ENCODE results near the gene NR3C2.
"Not testable (repeated sequence)": the region's sequence is repeated elsewhere in the genome, so short reads cannot be mapped to it uniquely, and the experiment has no call there.

Gene NR3C2

DNA sequence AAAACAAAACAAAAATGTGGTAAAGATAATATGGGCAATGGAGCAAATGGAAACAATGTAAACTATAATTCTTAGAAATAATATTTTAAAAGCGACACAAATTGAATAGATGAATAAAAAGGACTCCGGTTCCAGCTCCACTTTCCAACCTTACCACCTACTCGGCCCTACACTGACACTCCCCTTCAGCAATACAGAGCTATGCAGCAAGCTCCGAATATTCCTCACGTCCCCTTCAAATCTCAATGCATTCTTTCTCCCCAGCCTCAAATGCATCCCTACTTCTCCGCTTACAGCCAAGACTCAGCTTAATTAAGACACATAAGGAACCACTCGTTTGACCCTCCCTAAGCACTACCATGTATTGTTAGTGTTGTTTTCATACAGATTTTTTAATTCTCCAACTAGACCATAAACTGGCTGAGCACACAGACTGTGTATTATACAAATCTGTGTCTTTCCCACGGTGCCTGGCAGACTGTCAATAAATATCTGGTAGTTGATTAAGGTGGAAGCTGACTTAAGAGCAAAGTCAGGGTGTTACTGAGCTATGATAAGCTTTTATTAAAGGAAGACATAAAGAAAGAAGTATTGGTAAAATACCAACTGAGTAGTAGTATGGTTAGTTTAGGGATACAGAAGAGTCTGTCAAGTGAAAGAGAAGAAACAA, 219.1 kb downstream of the NR3C2 start:
- DNase-seq (ENCODE audit: low read depth in 2 of 2), result no peak

DNA sequence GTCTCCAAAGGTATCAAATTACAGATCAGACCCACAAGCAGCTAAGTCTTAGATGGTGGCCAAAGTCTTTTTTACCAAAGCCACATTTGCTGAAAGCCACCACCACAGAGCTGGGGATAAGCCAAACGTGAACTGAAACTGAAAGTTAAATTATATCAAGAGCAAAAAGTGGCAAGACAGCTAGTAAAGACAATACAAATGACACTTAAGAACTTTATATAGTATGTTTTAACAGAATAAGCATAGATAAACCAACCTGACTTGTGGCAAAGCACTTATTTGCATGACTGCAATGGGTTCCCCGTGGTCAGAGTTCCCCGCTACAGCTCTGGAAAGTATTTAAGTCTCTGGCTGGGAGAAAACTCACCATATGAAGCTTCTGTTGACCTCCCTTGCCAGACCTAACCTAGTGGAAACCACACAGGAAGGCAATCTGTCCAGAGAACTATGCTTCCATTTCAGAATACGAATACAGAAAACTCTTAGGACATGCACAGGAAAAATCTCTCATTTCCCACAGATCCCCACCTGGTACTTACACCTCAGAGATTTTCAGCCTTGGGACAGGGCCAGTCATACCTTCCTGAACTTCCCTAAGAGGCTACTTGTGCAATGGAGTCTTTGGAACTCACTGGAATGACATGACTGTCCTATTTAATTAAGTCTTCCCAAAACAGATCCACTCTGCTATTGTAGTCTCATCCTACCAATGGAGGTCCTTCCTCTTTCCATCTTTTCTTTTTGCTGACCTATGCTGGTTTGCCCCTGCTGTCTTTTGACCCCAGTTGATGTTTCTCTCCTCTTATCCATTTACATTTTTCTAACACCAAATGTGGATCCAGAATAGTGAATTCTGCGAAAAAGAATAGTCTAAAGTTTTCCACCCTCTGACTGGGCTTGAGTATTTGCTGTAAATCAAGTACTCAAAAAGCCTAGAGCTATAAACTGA, 225.1 kb downstream of the NR3C2 start:
- no peak for DNase-seq (ENCODE audit: low read depth in 2 of 2)

DNA sequence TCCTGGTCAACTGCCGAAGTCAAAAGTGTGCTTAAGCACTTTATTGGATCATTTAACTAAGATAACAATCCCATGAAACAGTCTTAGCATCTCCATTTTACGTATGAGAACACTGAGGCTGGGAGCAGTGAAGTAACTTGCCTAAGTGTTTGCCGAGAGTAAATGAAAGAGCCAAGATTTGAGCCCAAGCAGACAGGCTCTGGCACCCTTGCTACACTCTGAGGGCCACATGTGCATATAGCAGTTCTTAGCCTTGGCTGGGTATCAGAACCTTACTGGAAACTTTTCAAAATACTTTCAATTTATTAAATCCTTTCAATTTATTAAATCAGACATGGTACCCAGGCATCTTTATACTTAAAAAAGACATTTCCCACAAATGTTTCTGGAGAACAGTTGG, 225.9 kb downstream of the NR3C2 start:
- no peak for DNase-seq (ENCODE audit: low read depth in 2 of 2)

DNA sequence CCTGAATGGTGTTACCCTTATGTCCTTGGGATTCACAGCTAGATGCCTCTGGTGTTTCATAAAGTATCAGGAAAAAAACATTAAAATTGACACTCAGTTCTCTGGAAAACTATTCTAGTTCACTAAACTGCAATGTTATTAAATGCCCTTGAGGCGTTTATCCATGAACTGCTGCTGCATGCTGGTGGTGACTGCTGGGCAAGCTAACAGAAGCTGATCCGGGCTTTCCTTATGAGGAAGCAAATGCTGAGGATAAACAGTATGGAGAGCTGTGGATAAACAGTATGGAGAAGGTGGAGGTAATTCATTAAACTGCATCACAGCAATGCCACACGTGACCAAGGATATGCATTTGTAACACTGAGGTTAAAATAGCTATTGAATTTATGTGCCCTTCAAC, 227.0 kb downstream of the NR3C2 start:
- DNase-seq (ENCODE audit: low read depth in 2 of 2), result no peak

DNA sequence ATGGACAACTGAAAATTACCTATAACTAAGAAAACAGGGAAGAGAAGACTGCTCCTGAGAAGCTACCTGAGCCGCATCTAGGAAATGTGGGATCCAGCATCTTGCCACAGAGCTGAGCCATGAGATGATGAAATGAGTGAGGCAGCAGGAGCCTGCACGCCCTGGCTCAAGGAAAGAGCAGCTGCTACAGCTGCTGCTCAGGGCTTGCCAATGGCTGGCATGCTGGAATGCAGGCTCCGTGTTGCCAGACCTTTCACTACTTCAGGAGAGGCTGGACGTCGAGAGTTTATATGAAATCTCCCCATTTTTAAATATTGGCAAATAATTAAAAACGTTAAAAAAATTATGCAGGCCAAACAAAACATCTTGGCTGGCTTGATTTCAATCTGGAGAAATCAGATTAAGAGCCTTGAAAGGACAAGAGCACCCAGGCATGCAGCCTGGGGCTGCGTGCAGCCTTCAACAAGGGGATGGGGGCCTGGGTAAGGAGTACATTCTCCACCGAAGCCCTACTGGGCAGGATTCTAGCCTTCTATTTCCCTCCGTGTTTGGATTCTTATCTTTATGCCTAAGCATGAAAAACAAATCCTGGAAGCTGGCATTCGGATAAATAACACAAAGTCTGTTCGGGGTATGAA, 227.6 kb downstream of the NR3C2 start:
- no peak for DNase-seq (ENCODE audit: low read depth in 2 of 2)

DNA sequence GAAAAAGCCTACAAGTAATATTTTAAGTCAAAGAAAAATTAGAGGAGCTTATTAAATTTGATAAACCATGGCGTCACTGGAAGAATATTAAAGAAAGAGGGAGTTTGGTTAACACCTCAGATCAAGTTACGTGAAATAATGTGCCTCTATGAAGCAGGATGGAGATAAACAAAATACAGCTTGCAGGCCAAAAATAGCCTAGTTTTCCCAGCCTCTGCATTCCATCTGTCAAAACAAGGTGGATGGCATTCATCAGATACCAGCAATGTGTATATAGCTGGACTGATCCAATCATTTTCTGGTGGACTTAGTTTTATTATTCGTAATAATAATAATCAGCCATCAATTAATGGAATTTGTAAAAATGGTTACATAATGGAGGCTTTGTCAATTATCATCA, 230.7 kb downstream of the NR3C2 start:
- no peak for DNase-seq (ENCODE audit: low read depth in 2 of 2)

DNA sequence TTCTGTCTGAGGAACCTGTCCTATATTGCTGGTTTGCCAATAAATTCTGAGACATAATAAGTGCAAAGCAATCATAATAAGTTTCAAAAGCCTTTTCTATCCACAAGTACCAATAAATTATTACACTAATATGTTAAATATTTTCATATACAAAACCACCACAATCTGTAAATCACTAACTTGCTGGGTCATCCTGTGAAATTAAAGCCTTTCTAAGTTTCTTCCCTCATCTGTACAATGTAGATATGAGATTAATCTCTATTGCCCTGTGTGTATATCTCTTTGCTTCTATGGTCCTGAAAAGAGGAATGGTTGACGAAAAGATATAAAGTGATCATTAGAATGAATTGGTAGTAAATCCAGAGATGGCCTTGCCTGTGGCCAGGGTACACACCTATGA, 231.6 kb downstream of the NR3C2 start:
- DNase-seq (ENCODE audit: low read depth in 2 of 2), result no peak

DNA sequence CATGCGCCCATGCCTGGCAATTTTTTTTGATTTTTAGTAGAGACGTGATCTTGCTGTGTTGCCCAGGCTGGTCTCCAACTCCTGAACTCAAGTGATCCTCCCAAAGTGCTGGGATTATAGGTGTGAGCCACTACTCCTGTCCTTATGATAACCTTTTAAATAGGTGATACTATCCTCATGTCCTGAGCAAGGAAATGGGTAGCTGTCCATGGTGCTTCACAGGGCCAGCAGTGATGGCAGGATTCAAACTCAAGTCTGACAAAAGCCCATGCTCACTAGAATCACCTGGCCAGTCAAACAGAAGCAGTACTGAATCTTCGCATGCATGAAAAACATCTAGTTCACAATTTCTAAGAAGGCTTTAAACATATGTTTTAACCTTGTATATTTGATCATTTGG, 235.1 kb downstream of the NR3C2 start:
- no peak for DNase-seq (ENCODE audit: low read depth in 2 of 2)

DNA sequence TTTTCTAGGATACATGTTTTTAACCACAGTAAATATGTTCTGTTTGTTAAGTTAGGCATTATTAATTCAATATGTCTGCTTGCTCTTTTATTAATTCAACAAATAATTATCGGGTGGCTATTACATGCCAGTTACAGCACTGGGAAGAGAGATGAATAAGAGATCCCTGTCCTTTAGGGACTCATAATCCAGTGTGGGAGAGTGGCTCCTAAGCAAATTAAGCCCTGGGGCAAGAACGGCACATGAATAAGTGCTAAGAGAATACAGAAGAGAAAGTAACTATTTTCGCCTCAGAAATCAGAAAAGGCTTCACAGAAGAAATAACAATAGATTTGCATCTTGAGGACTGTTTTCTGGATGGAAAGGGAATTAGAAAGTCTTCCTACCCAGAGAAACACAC, 236.7 kb downstream of the NR3C2 start:
- DNase-seq (ENCODE audit: low read depth in 2 of 2), result no peak

DNA sequence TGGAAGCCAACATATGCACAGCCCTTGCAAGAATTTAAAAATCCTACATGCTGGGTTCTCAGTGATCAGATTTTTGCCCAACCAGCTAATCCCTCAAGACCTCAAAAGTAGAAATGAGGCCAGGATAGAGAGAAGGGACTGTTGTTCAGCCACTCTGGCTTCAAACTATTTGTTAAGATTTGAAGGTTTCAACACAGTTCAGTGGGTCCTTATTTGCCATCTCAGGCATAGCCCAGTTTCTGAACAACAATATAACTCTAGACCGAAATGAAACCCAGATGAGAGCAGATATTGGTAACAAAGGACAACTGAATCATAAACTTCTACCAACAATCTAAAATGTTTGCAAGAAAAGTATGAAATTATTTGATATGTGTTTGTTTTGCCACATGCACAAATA, 237.3 kb downstream of the NR3C2 start:
- DNase-seq (ENCODE audit: low read depth in 2 of 2), result no peak

DNA sequence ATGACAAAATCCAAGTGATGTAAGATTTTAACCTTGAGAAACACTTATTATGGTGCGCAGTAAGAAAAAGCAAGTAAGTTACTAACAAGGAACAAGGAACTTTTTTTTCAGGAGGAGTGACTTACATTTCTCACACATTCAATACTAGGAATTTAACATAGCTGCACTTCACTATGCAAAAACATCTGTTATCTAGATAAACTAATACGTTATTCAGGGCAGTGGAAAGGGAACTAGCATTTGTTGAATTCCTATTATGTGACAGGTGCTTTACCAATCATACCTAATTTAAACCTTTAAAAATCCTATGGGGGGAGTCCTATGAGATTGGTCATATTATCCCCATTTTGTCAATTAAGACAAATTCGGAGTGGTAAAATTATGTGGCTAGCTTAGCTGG, 238.0 kb downstream of the NR3C2 start:
- no peak for DNase-seq (ENCODE audit: low read depth in 2 of 2)

DNA sequence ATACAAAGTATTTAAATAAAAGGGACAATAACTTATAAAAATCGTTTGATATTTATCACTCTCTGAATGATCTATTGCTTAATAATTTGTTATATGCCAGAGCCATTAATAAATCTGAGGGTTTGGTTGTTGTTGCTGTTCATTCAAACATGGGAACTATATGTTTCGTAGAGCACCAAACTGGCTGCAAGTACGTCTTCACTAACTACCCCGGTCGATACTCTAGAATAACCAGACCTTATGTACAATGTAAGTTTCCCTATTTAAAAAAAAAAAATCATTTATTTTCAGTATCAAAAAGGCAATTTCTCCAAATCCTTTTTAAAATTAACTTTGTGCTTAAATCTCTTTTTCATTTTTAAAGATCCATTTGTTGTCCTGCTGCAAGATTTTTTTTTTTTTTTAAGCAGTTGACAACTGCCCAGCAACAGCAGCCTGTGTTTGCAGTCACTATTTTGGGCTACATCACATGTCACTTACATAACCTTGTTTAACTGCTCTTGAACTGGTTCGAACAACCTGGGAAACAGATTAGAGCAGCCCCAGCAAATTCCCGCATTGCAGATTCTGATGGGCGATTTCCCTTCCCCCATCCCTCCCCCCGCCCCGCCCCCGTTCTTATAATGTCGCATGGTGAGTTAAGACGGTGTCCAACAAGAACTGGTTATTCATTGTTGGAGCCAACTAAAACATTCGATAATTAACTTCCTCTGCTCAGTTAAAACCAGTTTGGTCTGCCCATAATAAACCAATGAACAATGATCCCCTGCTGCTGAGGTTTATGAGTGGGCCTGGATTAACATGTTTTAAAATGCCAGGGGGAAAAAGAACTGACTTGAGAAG, 238.9 kb downstream of the NR3C2 start:
- no peak for DNase-seq (ENCODE audit: low read depth in 2 of 2)

DNA sequence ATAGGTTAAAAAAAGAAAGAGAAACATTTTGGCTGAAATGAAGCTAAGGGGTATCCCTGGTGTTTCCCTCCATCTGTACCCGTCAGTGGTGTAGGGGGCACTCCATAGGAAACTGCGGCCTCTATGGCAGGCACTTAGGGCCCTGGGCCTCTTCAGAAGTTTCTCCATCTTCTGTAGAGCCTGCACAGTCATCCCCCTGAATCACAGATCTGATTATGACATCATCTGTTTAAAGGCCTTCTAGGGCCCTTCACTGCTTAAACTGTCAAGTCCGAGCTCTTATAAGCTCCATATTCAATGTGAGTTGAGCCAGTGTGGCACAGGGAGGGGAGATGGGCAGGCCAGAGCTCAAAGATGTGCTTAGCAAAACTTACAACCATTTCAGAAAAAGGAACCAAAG, 241.3 kb downstream of the NR3C2 start:
- DNase-seq (ENCODE audit: low read depth in 2 of 2), result no peak

DNA sequence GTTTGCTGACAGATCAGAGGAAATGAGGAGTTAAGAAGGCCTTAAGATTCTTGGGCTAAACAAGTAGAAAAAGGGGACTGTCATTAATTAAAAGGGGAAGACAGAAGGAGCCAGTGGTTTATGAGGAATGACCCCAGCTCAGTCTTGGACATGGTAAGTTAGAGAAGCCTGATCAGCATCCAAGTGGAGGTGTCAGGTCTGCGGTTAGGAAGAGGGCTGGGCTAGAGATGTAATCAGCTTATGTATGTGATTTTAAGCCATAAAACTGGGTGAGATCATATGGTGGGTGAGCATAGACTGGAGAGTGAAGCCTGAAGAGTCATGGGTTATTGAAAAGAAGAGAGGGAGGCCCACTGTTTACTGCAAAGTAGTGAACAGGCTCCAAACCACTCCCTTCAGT, 246.1 kb downstream of the NR3C2 start:
- no peak for DNase-seq (ENCODE audit: low read depth in 2 of 2)

DNA sequence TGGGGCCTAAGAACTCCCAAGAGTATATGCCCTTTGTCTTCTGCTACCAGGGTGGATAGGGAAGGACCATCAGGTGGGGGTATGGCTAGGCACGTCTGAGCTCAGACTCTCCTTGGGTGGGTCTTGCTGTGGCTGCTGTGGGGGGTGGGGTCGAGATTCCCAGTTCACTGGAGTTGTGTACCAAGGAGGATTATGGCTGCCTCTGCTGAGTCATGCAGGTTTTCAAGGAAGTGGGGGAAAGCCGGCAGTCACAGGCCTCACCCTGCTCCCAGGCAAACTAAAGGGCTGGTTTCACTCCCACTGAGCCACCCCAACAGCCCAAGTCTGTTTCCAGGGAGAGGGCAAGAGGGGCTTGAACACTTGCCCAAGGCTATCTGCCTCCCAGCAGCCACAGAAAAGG, 249.7 kb downstream of the NR3C2 start:
- no peak for DNase-seq (ENCODE audit: low read depth in 2 of 2)

DNA sequence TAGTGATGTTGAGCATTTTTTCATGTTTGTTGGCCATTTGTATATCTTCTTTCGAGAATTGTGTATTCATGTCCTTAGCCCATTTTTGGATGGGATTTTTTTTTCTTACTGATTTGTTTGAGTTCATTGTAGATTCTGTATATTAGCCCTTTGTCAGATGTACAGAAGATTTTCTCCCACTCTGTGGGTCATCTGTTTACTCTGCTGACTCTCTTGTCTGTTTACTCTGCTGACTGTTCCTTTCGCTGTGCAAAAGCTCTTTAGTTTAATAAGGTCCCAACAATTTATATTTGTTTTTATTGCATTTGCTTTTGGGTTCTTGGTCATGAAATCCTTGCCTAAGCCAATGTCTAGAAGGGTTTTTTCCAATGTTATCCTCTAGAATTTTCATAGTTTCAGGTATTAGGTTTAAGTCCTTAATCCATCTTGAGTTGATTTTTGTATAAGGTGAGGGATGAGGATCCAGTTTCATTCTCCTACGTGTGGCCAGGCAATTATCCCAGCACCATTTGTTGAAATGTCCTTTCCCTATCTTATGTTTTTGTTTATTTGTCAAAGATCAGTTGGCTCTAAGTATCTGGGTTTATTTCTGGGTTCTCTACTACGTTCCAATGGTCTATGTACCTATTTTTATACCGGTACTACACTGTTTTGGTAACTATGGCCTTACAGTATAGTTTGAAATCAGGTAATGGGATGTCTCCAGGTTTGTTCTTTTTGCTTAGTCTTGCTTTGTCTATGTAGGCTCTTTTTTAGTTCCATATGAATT, 254.6 kb downstream of the NR3C2 start:
- not testable (repeated sequence) for DNase-seq (ENCODE audit: low read depth in 2 of 2)

DNA sequence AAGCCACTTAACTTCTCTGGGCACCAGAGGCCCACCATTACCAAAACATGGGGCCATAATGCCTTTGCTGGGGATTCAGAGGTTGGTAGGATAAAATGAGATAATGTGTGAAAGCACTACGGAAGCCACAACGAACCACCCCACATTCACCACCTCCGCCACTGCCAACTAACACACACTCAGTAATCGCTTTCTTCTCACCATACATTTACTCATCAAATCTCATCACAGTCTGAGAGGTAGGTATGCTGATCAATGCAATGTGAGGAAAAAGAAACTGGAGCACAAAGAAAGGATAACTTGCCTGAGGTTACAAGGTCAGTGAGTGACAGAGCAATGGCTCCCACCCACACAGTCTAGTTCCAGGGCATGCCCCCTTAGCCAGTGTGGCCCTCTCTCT, 257.3 kb downstream of the NR3C2 start:
- no peak for DNase-seq (ENCODE audit: low read depth in 2 of 2)

DNA sequence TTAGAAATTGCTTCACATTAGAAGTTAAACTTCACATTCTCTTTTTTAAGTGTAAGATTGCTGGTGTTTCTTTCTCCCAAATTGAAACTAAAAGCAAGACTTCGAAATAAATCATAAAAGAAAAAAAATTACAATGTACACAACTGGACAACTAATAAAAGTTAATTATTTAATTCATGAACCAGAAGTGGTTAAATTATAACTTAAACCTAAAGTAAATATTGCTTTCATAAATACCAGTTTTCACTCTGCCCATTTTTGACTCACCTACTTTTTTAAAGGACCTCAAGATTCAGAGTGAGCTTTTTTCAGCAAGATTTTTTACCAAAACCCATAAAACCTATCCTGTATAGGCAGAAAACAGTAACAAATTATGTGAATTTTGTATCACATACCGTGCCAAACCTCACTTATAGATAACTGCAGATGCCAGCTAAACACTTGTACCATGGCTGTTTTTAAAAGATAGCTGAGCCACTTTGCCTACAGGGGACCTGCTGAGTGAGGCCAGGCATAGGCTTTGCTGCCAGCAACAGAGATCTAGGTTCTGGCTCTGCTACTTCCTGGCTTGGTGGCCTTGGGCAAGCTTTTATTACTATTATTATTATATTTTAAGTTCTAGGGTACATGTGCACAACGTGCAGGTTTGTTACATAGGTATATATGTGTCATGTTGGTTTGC, 259.8 kb downstream of the NR3C2 start:
- no peak for DNase-seq (ENCODE audit: low read depth in 2 of 2)

DNA sequence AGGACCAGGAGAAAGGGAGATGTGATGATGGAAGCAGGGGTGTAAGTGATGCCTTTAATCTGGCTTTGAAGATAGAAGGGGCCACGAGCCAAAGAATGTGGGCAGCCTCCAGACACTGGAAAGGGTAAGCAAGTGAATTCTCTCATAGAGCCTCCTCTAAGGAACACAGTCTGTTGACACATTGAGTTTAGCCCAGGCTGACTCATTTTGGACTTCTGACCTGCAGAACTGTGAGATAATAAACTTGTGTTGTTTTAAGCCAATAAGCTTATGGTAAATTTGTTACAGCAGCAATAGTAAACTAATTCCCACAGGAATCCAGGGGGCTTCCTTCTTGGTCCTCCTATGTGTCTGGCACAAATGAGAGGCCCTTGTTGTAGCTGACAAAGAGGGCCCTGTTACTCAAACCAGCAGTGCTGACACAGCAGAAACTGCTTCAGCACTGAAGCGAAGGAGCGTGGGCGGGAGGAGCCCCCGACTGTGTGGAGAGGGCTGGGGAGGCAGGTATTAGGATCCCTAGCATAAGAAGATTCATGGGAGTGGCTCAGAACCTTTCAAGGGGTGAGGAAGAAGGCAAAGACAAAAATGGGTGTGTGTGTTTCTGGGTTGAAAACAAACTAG, 268.7 kb downstream of the NR3C2 start:
- no peak for DNase-seq (ENCODE audit: low read depth in 2 of 2)

DNA sequence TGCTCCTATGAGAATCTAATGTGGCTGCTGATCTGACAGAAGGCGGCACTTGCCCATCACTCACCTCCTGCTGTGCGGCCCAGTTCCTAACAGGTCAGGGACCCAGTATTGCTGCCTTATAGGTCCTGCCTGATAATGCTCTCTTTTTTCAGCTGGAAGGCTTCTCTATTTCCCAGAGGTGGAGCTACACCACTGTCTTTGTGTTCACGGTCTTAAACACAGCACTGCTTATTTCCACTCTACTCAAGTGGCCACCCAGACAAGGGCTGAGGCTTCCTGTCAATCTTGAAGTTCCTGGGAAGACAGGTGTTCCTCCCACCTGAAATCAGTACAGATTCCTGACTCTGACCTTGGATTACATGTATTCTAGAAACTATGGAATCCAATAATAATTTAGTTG, 270.6 kb downstream of the NR3C2 start:
- DNase-seq (ENCODE audit: low read depth in 2 of 2), result no peak
